GM19468 (cell line): Measurements from ENCODE around the gene IGFL1.
"Not testable (repeated sequence)": the region's sequence is repeated elsewhere in the genome, so short reads cannot be mapped to it uniquely, and the experiment has no call there.

ENCODE experiments used
- ATAC-seq: cut with Tn5 transposase; IDR thresholded peaks from one replicate; pipeline ENCODE4 v1.9.1; 2021; ENCODE audit warnings: mild to moderate bottlenecking, moderate library complexity, moderate number of reproducible peaks; ENCODE audit not compliant: unreplicated experiment; ENCODE audit errors: extremely low read depth

Gene IGFL1

DNA sequence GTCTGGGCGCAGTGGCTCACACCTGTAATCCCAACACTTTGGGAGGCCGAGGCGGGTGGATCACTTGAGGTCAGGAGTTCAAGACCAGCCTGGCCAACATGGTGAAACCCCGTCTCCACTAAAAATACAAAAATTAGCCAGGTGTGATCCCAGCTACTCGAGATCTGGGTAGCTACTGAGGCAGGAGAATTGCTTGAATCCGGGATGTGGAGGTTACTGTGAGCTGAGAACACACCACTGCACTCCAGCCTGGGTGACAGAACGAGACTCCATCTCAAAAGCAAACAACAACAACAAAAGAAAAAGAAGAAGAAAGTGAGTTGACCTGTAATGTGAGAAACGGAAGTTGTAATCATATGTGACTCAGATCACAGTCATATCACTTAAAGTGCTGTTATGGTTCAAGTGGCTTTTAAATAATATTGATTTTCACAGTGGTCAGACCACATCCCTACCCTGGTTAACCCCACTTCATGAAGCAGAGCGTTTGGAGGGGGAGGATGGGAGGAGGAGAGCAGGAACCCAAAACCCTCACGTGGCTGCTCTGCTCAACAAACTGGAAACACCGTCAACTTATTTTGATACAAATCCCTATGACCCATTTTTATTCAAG, 33.2 kb downstream of the IGFL1 start:
- ATAC-seq: peak; percentile 18

GRCh38 chr19:46264801-46265200, 35.3 kb downstream of the IGFL1 start:
- not testable (repeated sequence) for ATAC-seq

- no peak for ATAC-seq
These were observed 35.8 kb downstream of the IGFL1 start for GRCh38 chr19:46265217-46265828.

DNA sequence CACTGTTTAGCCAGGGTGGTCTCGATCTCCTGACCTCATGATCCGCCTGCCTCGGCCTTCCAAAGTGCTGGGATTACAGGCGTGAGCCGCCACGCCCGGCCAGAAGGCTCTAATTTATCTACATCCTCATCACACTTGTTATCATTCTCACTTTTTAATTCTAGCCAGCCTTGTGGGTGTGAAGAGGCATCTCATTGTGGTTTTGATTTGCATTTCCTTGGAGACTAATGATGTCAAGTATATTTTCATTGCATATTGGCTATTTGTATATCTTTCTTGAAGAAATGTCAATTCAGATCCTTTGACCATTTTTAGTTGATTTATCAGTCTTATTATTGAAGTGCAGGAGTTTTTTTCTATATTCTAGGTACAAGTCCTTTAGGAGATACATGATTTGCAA, 39.6 kb downstream of the IGFL1 start:
- ATAC-seq: no peak

DNA sequence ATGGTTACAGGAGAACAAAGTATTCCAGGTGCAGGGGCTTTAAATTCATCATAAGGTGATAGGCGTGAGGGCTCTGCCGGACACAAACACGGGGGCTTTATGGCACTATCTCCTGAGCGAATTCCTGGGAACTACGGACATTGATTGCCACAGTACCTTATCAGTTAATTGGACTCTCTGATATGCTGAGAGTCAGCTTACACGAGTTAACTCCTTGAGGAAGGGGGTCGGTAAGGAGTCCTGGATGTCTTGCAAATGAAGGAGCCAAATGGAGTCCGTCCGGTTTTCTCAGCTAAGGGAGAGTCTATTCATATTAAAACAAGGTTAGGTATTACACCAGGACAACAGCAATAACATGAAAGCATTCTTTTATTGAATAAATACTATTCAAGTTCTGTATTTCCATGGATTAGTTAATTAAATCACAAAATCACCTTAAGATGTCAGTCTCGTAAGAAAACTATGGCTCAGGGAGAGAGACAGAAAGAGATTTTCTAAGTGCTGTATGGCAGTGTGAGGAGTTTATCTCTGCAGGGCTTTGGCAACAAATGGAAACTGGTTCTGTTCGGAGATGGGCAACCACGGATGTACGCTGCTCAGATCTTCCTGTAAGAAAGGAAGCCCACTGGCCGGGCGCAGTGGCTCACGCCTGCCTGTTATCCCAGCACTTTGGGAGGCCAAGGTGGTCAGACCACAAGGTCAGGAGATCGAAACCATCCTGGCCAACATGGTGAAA, 41.1 kb downstream of the IGFL1 start:
- ATAC-seq: no peak

- no peak for ATAC-seq
These were observed 42.1 kb downstream of the IGFL1 start for GRCh38 chr19:46271481-46272197.

GRCh38 chr19:46273931-46274330, 44.4 kb downstream of the IGFL1 start:
- not testable (repeated sequence) for ATAC-seq

- no peak for ATAC-seq
These were observed 49.6 kb downstream of the IGFL1 start for GRCh38 chr19:46279177-46279576.
